ENCODE results near the gene CYTH4. TPM values are rescaled to one million over a fixed set of nuclear protein-coding genes. Genes with fewer than 3 reads are reported as not detected.

CYTH4 gene
- total and polyA plus RNA-seq, 4 donors, result 1.9 to 9.9 (median 5.9) TPM

DNA sequence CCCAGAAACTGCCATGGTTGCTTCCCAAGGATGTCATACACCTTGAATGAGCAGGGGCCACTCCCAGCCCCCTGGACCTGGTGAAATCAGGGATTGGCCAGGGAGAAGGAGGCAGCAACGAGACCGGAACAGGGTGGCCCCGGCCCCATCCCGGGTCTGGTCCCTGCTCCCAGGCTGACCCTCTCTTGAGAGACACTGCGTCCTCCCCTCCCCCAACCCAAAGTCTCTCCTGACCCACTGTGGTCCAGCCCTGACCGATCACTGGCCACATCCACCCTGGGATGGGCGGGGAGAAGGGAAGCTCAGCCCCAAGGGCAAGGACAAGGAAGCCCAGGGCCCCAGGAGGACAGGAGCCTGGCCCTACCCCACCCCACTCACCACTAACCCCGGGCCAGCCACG is 12.4 kb downstream of the CYTH4 start (continued):
- TF ChIP-seq HNF4G (IDR thresholded peaks at IDR 0.05), result no peak
- no peak for TF ChIP-seq GABPA (IDR thresholded peaks at IDR 0.05 in 1 of 2, conservative IDR thresholded peaks at IDR 0.05 in 1 of 2)

DNA sequence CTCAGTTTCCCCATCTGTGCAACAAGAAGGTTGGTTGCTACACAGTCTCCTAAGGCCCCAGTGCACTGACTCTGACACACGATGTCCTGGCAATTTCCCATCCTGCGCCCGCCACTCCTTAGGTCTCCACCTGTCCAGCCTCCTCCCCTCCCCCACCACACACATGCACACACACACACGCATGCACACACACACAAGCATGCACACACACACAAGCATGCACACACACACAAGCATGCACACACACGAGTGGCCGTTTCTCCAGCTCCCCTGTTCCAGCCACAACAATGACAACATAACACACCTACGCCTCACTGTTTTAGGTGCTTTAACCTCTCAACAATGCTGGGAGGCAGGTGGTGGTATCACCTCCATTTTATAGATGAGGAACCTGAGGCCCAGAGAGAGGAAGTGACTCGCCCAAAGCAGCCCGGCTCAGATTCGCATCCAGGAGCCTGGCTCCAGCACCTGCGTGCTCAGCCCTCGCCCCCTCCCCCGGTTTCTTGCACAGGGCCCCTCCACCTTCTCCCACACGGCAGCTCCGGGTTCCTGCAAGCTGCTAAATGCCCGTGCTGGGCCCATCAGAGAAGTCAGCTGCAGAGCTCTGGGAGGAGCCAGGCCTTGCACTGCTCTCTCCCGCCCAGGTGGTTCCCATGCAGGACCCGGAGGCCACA is 13.0 kb downstream of the CYTH4 start:
- no peak overlapping the region for H3K9ac ChIP-seq (ENCODE audit: low read depth in 1 of 2, low read length in 2 of 2)
- peaks cover 0 to 4% (median 0%) of the 10 kb centered on the region in 4 donors for H3K36me3 ChIP-seq (ENCODE audit: control insufficient read depth in 4 of 4, insufficient read depth in 3 of 4, low read depth in 1 of 4, low read length in 3 of 4)
- H3K4me1 ChIP-seq (ENCODE audit: control insufficient read depth in 4 of 4, insufficient read depth in 4 of 4, low read length in 3 of 4), result no peaks in the 10 kb centered on the region
- peaks cover 0 to 4% (median 0%) of the 10 kb centered on the region in 4 donors for H3K27me3 ChIP-seq (ENCODE audit: control insufficient read depth in 4 of 4, insufficient read depth in 4 of 4, low read length in 3 of 4)
- H3K9me3 ChIP-seq (ENCODE audit: control insufficient read depth in 4 of 4, low read length in 3 of 4), result no peaks in the 10 kb centered on the region
- WGBS, result 79% methylated on average over 18 of the region's 18 CpGs
- H3K4me3 ChIP-seq (ENCODE audit: low read depth in 1 of 3, low read length in 3 of 3), result no peak overlapping the region
- no peak for TF ChIP-seq HNF4A (conservative IDR thresholded peaks at IDR 0.05)
- no peak for TF ChIP-seq JUND (IDR thresholded peaks at IDR 0.05)
- H3K27ac ChIP-seq (ENCODE audit: low read depth in 1 of 2, low read length in 2 of 2), result no peak overlapping the region
- DNase-seq (ENCODE audit: low spot score), result no peak

- TF ChIP-seq HNF4A (conservative IDR thresholded peaks at IDR 0.05) (no peak), JUND (IDR thresholded peaks at IDR 0.05) (no peak), GABPA (IDR thresholded peaks at IDR 0.05 in 1 of 2, conservative IDR thresholded peaks at IDR 0.05 in 1 of 2) (no peak), FOXA1 (IDR thresholded peaks at IDR 0.05) (no peak), TAF1 (conservative IDR thresholded peaks at IDR 0.05) (no peak), RXRA (IDR thresholded peaks at IDR 0.05) (no peak), SP1 (IDR thresholded peaks at IDR 0.05) (no peak), REST (IDR thresholded peaks at IDR 0.05) (no peak), RAD21 (IDR thresholded peaks at IDR 0.05) (no peak), HNF4G (IDR thresholded peaks at IDR 0.05) (no peak), YY1 (IDR thresholded peaks at IDR 0.05) (no peak), NR2F2 (IDR thresholded peaks at IDR 0.05) (no peak)
- TF ChIP-seq, protein P1, sequence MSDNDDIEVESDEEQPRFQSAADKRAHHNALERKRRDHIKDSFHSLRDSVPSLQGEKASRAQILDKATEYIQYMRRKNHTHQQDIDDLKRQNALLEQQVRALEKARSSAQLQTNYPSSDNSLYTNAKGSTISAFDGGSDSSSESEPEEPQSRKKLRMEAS (IDR thresholded peaks at IDR 0.05), result no peak
- TF ChIP-seq, protein P2, sequence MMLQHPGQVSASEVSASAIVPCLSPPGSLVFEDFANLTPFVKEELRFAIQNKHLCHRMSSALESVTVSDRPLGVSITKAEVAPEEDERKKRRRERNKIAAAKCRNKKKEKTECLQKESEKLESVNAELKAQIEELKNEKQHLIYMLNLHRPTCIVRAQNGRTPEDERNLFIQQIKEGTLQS (IDR thresholded peaks at IDR 0.05), result no peak
- TF ChIP-seq, protein P3, sequence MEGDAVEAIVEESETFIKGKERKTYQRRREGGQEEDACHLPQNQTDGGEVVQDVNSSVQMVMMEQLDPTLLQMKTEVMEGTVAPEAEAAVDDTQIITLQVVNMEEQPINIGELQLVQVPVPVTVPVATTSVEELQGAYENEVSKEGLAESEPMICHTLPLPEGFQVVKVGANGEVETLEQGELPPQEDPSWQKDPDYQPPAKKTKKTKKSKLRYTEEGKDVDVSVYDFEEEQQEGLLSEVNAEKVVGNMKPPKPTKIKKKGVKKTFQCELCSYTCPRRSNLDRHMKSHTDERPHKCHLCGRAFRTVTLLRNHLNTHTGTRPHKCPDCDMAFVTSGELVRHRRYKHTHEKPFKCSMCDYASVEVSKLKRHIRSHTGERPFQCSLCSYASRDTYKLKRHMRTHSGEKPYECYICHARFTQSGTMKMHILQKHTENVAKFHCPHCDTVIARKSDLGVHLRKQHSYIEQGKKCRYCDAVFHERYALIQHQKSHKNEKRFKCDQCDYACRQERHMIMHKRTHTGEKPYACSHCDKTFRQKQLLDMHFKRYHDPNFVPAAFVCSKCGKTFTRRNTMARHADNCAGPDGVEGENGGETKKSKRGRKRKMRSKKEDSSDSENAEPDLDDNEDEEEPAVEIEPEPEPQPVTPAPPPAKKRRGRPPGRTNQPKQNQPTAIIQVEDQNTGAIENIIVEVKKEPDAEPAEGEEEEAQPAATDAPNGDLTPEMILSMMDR (IDR thresholded peaks at IDR 0.05; ENCODE audit: low read depth, low read length, missing input control), result no peak
- TF ChIP-seq, protein P4, sequence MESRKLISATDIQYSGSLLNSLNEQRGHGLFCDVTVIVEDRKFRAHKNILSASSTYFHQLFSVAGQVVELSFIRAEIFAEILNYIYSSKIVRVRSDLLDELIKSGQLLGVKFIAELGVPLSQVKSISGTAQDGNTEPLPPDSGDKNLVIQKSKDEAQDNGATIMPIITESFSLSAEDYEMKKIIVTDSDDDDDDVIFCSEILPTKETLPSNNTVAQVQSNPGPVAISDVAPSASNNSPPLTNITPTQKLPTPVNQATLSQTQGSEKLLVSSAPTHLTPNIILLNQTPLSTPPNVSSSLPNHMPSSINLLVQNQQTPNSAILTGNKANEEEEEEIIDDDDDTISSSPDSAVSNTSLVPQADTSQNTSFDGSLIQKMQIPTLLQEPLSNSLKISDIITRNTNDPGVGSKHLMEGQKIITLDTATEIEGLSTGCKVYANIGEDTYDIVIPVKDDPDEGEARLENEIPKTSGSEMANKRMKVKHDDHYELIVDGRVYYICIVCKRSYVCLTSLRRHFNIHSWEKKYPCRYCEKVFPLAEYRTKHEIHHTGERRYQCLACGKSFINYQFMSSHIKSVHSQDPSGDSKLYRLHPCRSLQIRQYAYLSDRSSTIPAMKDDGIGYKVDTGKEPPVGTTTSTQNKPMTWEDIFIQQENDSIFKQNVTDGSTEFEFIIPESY (IDR thresholded peaks at IDR 0.05), result no peak
- no peaks in the 10 kb centered on the region for H3K9me3 ChIP-seq (ENCODE audit: control insufficient read depth in 4 of 4, low read length in 3 of 4)
- no peak overlapping the region for H3K27ac ChIP-seq (ENCODE audit: low read depth in 1 of 2, low read length in 2 of 2)
- H3K9ac ChIP-seq (ENCODE audit: low read depth in 1 of 2, low read length in 2 of 2), result no peak overlapping the region
- H3K27me3 ChIP-seq (ENCODE audit: control insufficient read depth in 4 of 4, insufficient read depth in 4 of 4, low read length in 3 of 4), result peaks cover 0 to 4% (median 0%) of the 10 kb centered on the region in 4 donors
- H3K4me1 ChIP-seq (ENCODE audit: control insufficient read depth in 4 of 4, insufficient read depth in 4 of 4, low read length in 3 of 4), result no peaks in the 10 kb centered on the region
- DNase-seq (ENCODE audit: low spot score), result no peak
- H3K36me3 ChIP-seq (ENCODE audit: control insufficient read depth in 4 of 4, insufficient read depth in 3 of 4, low read depth in 1 of 4, low read length in 3 of 4), result peaks cover 0 to 4% (median 0%) of the 10 kb centered on the region in 4 donors
- WGBS, result 91% methylated on average over 11 of the region's 11 CpGs
- H3K4me3 ChIP-seq (ENCODE audit: low read depth in 1 of 3, low read length in 3 of 3), result no peak overlapping the region
Observed at GRCh38 chr22:37295946-37296345, 13.6 kb downstream of the CYTH4 start.
